Measurements from ENCODE around the gene SLC2A14.
"Not testable (repeated sequence)": the region's sequence is repeated elsewhere in the genome, so short reads cannot be mapped to it uniquely, and the experiment has no call there.

SLC2A14 gene

DNA sequence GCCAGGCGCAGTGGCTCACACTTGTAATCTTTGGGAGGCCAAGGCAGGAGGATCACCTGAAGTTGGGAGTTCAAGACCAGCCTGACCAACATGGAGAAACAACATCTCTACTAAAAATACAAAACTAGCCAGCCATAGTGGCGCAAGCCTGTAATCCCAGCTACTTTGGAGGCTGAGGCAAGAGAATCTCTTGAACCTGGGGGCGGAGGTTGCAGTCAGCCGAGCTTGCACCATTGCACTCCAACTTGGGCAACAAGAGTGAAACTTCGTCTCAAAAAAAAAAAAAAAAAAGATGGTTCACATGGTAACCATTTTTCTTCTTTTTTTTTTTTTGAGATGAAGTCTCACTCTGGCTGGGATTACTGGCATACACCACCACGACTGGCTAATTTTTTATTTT lies 35.3 kb downstream of the SLC2A14 start:
- TF ChIP-seq, protein P1, sequence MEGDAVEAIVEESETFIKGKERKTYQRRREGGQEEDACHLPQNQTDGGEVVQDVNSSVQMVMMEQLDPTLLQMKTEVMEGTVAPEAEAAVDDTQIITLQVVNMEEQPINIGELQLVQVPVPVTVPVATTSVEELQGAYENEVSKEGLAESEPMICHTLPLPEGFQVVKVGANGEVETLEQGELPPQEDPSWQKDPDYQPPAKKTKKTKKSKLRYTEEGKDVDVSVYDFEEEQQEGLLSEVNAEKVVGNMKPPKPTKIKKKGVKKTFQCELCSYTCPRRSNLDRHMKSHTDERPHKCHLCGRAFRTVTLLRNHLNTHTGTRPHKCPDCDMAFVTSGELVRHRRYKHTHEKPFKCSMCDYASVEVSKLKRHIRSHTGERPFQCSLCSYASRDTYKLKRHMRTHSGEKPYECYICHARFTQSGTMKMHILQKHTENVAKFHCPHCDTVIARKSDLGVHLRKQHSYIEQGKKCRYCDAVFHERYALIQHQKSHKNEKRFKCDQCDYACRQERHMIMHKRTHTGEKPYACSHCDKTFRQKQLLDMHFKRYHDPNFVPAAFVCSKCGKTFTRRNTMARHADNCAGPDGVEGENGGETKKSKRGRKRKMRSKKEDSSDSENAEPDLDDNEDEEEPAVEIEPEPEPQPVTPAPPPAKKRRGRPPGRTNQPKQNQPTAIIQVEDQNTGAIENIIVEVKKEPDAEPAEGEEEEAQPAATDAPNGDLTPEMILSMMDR (IDR thresholded peaks at IDR 0.05; ENCODE audit: low read depth, low read length): no peak
- no peak for DNase-seq (ENCODE audit: extremely low read depth, low read depth)

DNA sequence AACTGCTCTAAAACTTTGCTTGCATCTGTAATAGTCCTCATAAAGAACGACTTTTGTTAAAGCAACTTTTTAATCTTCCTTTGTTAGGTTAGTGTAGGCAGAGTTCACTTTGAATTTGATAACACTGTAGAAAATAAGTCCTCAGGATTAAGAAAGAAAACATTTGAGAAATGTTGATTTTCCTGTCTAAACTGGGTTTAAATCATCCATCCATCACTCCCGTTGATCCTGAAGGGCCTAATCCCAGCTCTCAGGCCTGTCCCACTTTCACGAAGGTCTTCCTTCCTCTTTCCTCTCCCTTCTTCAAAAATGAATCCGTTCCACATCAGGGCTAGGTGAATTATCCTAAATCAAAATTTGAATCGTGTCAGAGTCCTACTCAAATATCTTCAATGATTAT lies 36.9 kb downstream of the SLC2A14 start:
- TF ChIP-seq, protein P1 (IDR thresholded peaks at IDR 0.05; ENCODE audit: low read depth, low read length): no peak
- DNase-seq (ENCODE audit: extremely low read depth, low read depth): no peak

DNA sequence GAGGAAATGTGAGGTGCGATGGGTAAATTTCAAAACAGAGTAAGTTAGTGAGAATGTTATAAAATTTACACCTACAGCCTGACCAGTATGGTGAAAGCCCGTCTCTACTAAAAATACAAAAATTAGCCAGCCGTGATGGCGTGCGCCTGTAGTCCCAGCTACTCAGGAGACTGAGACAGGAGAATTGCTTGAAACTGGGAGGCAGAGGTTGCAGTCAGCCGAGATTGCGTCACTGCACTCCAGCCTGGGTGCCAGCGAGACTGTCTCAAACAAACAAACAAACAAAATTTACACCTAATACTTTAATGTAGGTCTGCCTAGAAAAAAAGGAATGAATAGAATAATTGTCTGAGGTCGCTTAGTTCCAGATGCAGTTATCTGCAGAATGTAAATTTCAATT lies 37.6 kb downstream of the SLC2A14 start:
- TF ChIP-seq, protein P1 (IDR thresholded peaks at IDR 0.05; ENCODE audit: low read depth, low read length): no peak
- DNase-seq (ENCODE audit: extremely low read depth, low read depth): no peak

DNA sequence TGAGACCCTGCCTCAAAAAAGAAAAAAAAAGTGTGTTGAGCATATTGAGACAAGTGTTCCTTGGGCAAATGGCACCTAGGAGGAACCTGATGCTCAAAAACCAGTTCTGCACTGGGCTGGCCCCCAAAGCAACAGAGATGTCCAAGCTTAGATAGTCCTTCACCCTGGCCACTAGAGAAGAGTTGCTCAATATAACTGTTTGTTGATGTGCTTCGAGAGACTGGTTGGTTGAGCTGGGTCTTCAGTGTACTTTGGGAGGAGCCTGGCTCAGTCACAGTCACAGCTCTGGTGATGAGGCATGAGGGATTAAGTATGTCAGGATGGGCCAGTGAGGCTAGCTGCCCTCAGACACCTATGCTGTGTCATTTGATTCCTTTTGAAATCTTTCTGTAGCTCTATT lies 38.0 kb downstream of the SLC2A14 start:
- TF ChIP-seq, protein P1 (IDR thresholded peaks at IDR 0.05; ENCODE audit: low read depth, low read length): no peak
- no peak for DNase-seq (ENCODE audit: extremely low read depth, low read depth)

DNA sequence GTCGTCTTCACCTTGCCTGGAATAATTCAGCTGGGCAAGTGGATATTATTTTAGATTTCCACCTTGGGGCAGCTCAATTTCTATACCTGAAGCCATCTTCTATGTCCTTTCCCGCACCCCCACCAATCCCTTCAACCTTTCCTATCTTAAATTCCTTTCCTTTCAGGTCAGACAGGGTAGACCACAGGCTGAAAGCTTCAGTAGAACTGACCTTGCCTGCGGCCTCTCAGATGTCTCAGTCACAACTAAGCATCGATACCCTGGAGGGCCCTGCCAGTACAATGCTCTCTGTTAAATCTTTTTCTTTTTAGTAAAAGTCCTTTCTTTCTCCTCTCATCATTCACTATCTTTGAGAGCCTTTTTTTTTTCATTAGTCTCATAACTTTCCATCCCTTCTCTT lies 38.9 kb downstream of the SLC2A14 start:
- TF ChIP-seq, protein P1 (IDR thresholded peaks at IDR 0.05; ENCODE audit: low read depth, low read length): no peak
- DNase-seq (ENCODE audit: extremely low read depth, low read depth): no peak

DNA sequence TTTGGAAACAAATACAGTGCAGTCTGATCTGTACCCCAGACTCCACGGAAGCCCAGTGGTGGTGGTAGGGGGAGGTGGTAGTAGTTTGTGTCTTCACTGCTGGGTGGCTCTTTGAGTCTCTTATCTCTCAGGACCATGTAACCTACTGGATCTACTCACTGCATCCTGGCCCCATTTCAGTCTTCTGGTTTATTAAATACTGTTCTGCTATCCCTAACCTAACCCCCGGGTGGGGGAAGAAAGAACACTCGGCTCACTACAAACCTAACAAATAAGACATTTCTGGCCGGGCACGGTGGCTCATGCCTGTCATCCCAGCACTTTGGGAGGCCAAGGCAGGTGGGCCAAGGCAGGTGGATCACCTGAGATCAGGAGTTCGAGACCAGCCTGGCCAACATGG lies 39.5 kb downstream of the SLC2A14 start:
- DNase-seq (ENCODE audit: extremely low read depth, low read depth): not testable (repeated sequence)

DNA sequence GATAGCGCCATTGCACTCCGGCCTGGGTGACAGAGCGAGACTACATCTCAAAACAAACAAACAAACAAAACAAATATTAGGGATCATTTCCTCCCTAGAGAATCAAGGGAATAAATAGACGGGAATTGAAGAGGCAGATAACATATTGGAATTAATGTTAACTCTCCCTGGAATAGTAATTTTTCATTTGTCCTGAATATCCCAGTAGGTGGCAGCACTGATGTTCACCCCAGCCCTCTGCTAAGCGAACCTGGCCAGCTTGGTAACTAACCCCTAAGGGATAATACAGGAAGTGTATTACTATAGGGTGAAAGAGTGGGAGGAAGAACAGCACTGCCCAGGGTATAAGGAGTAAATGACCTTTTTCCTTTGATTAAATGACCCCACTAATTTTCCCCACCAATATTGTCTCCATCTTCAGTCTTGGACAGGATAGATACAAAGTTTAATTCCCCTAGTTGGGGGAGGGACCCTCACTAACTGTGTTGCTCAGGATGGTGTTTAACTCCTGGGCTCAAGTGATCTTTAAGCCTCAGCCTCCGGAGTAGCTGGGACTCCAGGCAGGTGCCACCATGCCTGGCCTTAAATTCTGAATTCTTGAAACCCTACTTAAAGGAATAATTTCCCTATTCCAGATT lies 40.5 kb downstream of the SLC2A14 start:
- DNase-seq (ENCODE audit: extremely low read depth, low read depth): peak; percentile 15
- TF ChIP-seq, protein P1 (IDR thresholded peaks at IDR 0.05; ENCODE audit: low read depth, low read length): peak; percentile 66

DNA sequence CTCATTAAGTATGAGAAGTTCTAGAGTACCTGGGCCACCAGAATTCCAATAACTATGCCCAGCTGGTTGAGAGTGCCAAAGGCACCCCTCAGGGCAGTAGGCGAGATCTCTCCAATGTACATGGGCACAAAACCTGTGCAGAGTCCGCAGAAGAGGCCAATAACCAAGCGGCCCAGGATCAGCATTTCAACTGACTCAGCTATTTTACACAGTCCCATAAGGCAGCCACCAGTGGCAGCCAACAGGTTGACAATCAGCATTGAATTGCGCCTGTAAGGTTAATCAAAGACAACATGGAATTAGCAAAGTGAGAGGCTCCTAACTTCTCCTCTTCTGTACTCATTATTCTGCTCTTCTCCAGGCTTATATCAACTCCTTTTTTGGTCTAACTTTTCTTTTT lies 43.0 kb downstream of the SLC2A14 start:
- not testable (repeated sequence) for DNase-seq (ENCODE audit: extremely low read depth, low read depth)

DNA sequence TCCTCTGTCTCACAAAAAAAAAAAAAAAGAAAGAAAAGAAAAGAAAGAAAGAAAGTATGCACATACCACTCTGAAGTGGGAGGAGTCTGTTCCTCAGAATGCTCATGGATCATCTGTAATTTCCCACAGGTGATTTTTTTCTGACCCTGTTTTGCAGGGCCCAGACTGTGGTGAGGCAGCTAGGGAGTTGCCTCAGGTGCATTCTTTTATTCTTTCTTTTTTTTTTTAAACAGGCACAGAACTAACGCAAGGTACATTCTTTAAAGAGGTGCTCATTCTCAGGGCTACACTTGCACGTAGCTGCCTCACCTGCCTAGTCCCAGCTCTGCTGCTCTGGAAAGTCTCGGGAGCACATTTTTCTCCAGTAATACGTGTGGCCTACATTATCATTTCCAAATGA lies 47.0 kb downstream of the SLC2A14 start:
- DNase-seq (ENCODE audit: extremely low read depth, low read depth): not testable (repeated sequence)
